HPDE6-E6E7 (cell line): ENCODE results near the gene ATP1A3.
"Not testable (repeated sequence)": the region's sequence is repeated elsewhere in the genome, so short reads cannot be mapped to it uniquely, and the experiment has no call there.

Experiments used
- DNase-seq: peaks from one replicate; pipeline ENCODE4 v3.0.0; 2011; ENCODE audit warnings: missing footprints; ENCODE audit errors: extremely low spot score

The ATP1A3 gene

DNA sequence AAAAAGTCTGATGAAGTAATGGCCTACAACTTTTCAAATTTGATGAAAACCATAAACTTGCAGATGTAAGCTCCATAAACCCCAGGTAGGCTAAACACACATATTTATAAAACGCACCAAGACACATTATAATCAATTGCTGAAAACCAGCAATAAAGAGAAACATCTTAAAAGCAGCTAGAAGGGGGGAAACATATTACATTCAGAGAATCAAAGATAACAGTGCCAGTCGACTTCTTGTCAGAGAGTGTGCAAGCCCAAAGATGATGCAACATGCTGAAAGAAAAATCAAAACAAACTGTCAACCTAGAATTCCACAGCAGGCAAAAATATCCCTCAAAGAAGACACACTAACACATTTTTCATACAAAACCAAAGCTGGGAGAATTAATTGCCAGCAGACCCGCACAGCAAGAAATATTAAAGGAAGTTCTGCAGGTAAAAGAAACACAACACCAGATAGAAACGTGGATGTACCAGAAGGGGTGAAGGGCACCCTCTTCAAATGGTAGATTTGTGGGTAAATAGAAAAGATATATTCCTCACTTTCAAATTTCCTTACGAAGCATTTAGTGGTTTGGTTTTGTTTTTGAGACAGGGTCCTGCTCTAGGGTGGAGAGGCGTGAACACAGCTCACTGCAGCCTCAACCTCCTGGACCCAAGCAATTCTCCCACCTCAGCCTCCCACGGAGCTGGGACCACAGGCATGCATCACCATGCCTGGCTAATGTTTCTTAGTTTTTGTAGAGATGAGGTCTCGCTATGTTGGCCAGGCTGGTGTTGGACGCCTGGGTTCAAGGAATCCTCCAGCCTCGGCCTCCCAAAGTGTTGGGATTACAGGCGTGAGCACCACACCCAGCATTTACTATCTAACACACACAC is 16.5 kb upstream of the ATP1A3 start:
- no peak for DNase-seq

DNA sequence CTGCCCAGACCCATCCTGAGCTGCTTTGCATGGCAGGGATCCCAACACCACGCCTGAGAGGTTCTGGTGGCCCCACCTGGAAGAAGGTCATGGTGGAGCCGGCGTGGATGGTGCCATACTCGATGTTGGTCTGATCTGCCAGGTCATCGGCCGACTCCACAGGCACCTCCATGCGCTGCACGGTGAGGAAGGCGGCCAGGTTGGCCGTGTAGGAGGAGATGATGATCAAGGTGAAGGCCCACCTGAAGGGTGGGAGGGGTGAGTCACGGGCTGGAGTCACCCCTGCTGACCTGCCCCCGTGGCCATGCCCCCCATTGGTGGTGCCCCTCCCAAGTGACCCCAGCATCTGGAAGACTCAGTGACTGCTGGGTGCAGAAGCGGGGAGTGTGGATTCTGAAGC is 12.5 kb upstream of the ATP1A3 start:
- DNase-seq = no peak

DNA sequence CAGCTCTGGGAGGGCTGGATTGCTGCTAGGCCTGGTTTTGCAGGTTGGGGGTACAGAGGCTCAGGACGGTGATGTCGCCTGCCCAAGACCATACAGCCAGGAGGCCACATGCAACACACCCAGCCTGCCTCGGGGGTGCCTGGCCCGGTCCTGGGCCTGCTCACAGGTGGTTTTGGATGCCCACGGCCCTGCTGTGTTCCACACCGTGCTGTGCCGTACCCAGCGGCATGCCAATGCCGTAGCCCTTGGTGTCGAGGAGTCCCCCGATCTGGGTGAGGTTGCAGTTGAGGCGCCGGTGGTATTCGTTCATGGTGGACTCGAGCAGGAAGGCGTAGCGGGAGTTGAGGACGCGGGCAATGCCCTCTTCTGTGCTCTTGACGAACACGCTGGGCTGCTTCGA is 11.5 kb upstream of the ATP1A3 start:
- DNase-seq = no peak

DNA sequence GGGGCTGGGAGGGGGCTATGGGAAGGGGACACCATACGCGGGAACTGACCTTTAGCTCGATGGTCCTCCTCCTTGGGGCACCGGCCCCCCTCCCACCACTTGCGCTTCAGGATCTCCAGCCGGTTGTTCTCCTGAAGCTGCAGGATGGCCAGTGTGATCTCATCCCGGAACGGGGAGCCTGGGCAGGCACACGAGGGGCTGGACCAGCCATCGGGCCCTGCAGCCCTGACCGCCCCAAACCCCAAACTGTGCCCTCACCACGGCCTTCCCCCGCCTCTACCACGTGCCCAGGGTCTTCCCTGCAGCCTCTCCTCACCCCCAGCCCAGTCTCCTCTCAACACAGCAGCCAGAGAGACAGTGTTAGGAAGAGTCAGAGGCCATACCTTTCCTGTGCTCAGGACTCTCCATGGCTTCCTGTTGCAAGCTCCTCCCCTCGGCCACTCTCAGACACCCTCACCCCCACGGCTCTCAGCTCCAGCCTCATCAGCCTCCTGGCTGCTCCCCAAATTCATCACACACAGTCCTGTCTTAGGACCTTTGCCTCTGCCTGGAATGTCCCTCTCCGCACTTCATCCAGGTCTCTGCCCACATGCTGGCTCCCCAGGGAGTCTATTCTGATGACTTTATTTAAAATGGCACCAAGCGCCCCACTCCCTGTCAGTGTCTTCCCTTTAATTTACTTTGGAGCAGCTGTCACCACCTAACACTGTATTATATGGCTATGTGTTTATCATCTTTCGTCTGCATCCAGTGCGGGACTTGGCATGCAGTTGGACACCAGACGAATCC is 9.7 kb upstream of the ATP1A3 start:
- no peak for DNase-seq

DNA sequence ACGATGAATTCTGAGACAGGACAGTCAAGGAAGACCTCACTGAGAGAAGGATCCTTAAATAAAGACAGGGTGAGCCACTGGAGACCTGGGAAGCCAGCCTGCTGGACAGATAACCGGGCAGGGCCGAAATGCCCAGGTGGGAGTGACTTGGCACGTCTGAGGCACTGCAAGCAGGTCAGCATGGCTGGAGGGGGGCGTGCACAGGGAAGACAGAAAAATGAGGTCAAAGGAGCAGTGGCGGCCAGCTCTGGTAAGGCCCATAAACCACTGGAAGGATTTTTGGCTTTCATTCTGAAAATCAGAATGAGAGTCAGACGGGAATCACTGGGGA is 5.8 kb upstream of the ATP1A3 start:
- DNase-seq = no peak

DNA sequence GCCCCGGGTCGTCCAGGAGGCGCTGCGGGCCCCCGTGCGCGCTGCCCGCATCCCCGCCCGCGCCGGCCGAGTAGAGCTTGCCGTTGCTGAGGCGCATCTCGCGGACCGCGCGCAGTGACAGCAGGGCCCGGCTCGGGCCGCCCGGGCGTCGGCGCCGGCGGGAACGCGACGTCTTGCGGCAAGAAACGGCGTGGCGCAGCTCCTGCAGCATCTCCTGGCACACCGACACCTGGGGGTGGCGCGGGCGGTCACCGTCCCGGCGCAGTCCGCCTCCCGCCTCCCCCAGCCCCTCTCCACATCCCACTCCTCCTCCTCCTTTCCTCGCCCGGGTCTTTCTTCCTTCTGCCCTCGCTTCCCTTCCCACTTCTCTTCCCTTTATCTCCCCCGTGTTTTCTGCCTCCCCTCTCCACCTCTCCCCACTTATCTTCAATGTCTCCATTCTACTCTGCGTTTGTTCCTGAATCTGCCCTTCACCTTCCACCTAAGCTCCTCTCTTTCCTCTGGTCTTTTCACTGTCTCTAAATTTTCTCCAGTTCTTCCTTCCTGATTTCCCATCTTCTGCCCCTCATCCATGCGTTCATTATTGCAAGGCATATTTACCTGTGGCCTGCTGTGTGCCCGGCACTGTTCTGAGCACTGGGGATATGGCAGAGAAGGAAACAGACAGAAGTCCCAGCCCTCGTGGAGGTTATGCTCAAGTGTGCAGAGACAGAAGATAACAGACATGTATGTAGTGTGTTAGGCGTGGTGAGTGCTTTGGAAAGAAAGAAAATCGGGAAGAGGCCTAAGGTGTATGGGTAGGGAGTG is 5.2 kb upstream of the ATP1A3 start:
- DNase-seq = no peak

DNA sequence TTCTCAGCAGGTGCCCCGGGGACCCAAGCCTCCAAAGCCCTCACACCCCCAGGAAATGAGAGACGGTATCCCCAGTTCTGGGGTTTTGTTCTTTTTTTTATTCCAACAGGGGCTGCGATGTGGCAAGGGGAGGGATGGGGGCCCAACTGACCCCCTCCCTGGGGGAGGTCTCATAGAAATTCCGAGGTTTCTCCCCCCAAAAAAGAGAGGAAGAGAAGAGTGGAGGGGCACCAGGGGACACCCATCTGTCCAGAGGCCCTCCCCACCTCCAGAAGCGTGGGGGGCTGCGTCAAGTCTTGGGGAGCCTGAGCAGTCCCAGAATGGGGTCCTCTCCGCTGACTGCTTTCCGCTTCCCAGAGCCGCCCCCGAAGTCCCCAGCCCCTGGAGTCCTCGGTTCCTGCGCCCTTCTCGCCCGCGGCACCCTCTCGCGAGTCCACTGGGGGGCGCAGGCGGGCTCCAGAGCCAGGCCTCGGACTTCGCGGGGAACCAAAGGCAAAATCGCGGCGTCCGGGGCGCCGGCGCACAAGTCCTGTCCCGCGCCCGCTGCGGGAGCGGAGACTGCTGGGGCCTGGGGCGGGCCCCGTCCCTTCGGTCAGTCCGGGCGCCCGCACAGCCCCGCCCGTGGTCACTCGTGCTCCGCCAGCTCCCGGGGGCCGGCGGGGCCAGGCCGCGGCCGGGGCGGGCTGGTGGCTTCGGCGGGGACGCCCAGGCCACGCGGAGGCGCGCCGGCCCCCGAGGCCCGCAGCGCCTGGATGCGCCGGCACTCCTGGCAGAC is 4.4 kb upstream of the ATP1A3 start:
- DNase-seq = no peak

DNA sequence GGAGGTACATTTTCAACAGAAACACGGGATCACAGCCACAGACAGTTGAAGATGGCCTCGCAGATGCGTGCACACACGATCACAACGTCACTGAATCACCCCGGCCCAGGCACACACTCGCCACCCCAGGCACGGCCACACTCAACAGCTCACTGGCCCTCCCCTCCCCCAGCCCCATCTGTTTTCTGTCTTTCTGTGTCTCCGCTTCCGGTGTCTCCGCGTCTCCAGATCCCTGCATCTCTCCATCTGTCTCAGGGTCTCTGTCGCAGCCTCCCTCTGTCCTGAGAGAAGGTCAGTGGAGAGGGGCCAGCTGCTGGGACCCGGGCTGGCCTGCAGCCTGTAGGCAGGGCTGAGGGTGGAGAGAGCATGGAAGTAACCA is 3.8 kb upstream of the ATP1A3 start:
- DNase-seq = no peak

DNA sequence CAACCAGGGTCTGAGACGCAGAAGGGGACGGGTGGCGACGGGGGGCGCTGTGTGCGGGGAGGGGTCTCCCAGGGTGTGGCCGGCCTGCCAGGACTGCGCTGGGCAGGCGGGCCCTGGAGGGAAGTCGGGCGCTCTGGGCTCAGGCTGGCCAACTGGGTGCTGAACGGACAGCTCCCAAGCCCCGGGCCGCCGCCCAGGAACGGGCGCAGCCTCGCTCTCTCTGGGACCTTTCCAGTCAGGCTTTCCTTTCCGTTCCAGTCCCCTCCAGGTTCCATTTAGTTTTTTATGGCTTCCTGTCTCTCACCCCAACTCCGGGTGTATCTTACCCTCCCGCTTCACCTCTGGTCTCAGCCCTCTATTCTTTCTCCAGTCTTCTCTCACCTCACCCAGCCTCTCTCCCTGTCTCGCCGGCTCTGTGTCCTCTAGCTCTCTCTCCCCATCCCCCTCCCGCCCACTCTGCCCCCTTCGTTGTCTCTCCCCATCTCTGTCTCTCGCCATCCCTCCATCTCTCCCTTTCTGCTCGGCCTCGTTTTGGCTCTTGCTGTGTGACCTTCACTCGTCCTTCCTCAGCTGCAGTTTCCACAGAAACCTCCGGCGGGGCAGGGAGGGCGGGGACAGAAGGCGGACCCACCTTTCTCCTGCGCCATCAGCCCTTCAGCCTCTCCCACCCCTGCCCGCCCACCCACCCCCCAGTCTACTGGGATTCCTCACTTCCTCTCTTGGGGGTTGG is 3.3 kb upstream of the ATP1A3 start:
- peak; percentile 70 for DNase-seq

DNA sequence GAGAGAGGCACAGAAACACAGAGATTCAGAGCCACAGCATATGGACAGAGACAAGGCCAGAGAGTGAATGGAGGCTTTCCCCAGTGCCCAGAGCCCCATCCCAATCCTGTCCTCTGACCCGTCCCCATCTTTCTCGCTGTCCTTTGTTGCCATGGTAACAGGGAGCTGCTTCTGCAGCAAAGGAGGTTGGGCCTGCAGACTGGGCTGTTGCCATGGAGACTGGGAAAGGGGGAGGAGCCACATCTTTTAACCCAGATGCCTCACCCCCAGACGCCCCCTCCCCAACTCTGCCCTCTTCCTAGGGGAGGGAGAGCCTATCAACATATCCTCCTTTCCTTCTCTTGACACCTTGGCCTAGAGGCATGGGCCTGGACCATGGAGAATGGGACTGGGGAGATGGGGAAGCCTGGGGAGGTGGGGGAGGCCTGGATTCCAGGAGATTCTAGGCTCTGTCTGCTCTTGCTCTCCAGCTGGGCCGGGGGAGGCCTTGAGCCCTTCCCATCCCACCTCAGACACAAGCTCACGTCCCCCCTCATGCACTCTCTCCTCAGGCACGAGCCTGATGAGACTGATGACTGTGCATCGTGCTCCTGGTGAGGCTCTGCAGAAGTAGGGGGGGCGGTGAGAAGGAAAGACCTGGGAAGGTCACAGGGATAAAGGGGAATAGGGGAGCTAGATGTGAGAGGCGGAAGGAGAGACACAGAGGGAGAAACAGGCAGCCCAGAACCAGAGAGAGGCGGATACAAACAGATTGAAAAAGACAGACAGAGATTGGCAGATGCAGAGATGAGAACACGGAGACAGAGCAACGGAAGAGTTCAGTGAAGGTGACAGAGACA is 2.1 kb upstream of the ATP1A3 start:
- no peak for DNase-seq

DNA sequence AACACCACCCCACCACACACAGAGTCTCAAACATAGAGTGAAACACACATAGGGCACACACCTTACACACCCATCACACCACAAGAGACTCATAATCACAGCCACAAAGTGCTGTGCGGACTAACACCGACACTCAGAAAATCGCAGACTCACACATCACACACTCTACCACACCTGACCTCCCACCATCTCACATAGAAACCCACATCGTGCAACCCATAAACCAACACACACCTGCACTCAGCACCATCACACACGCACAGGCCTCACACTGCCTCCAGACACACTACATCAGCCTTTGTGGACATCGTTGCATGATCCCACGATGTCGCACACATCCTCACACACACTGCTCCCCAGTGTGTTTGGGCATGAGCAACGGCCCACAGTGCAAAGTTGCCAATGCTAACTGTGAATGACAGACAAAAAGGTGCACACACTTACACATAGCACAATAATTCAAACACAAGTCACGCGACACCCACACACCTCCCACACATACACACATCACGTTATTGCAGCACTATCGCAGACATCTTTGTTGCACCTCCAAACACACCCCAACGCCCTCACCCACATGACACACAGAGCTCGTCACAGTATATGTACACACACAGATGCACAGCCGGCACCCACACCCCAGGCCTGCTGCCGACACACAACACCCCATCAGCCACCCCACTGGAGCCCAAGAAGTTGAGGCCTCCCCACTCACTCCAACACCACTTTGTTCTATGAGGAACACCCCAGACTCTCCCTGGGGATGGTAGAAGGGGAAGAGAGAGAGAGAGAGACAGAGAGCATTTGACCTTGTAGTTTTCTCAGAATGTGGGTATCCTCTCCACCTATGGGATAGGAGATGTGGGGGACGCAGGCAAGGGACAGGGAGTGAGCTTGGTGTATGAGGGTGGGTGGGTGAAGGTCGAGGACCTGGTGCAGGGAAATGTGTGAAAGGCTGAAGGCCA is 1.2 kb upstream of the ATP1A3 start:
- DNase-seq = no peak

DNA sequence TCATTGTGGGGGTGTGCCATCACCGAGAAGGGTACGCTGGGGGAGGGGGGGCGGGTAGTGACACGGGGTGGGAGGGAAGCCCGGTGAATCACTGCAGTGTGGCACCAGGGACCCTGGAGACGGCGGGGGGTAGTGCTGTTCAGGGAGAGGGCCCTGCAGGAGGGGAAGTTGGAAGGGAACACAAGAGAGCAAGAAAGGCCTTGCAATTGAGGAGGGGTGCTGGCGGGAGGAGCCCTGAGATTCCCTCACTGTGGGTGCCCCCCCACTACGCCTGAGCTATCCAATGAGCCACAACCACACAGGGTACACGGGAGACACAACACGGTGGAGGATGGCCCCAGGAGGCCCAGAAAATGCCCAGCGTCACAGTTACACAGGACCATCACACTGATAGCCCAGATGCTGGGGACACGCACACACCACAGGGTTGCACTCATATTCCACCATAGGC is 516 bp upstream of the ATP1A3 start:
- no peak for DNase-seq

DNA sequence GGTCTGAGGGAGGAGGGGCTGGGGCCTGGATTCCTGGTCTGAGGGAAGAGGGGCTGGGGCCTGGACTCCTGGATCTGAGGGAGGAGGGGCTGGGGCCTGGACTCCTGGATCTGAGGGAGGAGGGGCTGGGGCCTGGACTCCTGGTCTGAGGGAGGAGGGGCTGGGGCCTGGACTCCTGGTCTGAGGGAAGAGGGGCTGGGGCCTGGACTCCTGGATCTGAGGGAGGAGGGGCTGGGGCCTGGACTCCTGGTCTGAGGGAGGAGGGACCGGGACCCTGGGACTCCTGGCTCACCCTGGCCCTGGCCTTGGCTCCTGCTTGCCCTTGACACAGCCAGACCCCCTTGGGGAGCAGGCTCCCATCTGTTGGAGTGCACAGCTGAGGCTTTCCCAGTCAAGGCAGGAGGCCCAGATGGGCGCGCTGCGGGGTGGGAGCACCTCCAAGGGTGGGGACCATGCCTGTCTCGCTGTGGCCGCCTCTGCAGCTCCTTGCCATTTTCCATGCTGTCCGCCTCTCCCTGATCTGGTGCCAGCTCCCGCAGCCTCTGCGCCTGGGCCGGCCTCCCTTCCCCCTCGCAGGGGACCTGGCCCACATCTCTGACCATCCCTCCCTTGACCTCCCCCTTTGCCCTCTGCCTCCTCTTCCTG is 2.0 kb downstream of the ATP1A3 start:
- not testable (repeated sequence) for DNase-seq

DNA sequence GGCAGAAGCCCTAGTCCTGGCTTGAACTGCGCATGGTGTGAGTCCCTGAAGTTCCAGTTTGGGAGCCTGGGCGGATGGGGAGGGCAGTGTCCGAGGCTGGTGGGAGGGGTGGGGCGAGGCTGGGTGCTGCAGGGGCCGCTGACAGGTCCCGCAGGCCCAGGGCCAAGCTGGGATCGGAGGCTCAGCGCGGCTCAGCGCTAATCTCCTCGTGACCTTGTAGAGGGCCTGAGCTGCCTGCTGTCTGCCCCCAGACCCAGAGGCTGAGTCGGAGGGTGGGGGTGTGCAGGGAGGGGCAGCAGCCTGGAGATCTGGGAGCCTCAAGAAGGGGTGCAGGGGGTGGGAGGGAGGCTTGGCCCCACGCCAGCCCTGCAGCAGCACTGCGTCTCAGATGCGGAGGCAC is 3.0 kb downstream of the ATP1A3 start:
- no peak for DNase-seq

DNA sequence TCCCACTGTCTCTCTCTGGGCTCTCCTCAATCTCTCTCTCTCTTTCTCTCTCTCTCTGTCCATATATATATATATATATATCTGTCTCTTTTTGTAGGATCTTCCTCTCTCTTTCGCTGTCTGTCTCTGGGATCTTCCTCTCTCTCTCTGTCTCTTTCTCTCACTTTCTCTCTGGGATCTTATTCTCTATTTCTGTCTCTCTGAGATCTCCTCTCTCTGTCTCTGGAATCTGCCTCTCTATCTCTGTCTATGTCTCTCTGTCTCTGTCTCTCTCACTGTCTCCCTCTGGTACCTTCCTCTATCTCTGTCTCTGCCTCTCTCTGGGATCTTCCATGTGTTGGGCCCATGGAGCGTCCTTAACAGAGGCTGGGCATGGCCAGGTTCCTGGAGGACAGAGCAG is 3.4 kb downstream of the ATP1A3 start:
- no peak for DNase-seq

DNA sequence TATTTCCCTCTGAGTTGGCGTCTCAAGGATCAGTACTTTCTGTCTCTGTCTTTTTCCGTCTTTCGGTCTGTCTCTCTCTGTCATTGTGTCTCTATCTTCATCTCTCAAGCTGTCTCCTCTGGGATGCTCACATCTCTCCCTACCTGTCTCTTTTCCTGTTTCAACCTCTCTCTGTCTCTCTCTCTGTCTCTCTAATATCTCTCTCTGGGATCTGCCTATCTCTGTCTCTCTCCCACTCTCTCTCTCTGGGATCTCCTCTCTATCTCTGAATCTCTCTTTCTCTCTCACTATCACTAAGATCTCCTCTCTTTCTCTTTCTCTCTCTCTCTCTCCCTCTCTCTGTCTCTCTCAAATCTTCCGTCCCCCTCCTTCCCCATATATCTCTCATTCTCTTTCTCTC is 4.0 kb downstream of the ATP1A3 start:
- DNase-seq = no peak

DNA sequence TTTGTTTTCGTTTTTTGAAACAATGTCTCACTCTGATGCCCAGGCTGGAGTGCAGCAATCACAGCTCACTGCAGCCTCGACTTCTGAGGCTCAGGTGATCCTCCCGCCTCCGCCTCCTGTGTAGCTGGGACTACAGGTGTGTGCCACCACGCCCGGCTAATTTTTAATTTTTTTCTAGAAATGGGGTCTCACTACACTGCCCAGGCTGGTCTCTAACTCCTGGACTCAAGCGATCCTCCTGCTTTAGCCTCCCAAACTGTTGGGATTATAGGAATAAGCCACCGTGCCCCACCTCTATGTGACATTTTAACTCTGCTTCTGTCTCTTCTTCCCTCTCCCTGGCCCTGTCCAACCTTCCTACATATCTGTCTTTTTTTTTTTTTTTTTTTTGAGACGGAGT is 5.1 kb downstream of the ATP1A3 start:
- no peak for DNase-seq

DNA sequence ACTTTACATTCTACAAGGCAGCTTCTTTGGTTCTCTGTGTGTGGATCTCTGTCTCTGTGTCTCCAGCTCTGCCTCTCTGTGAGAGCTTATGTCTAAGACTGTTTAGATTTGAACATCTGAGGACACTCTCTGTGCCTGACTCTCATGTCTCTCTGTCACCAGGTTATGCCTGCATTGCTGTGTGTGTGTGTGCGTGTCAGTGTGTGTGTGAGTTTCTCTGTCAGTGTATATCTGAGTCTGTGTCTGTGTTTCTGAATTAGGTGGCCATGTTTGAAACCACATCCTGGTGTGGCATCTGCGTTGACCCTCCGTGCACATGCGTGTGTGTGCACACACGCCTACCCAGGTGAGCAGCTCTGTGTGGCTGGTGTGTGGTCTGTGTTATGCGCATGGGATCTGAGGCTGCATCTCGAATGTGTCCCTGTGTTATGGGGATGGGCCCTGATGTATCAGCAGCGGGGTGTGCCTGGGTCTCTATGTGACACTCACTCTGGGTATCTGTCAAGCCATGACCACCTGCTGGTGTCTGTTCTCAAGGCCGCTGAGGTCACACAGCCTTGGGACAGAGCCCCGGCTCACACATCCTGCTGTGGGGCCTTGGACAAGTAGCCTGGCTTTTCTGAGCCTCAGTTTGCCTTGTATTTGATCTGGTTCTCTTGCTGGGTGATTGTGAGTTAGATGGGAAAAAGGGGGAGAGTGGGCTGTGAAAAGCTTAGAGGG is 6.7 kb downstream of the ATP1A3 start:
- no peak for DNase-seq
